Activated CD4-positive, alpha-beta T cell treated with anti-CD3 and anti-CD28 coated beads, Interleukin-2, amount 10 ng/mL, durations not matched to agents 24 days and 14 days (primary cell): ENCODE measurements around the gene RORC. TPM values are rescaled to one million over a fixed set of nuclear protein-coding genes. Genes with fewer than 3 reads are reported as not detected.
"Not testable (repeated sequence)": the region's sequence is repeated elsewhere in the genome, so short reads cannot be mapped to it uniquely, and the experiment has no call there.

Source experiments
- DNase-seq: peaks from one replicate; pipeline ENCODE4 v3.0.0; 2022
- H3K27ac Mint-ChIP-seq: one replicate; pipeline ENCODE4 v1.8.0; 2022; ENCODE audit warnings: mild to moderate bottlenecking, mixed read lengths
- H3K27me3 Mint-ChIP-seq: one replicate; pipeline ENCODE4 v1.8.0; 2022; ENCODE audit warnings: mixed read lengths
- H3K36me3 Mint-ChIP-seq: one replicate; pipeline ENCODE4 v1.8.0; 2022; ENCODE audit warnings: low read depth, mild to moderate bottlenecking, mixed read lengths
- H3K4me1 Mint-ChIP-seq: one replicate; pipeline ENCODE4 v1.8.0; 2021; ENCODE audit warnings: mixed read lengths
- H3K4me3 Mint-ChIP-seq: one replicate; pipeline ENCODE4 v1.8.0; 2022; ENCODE audit warnings: mild to moderate bottlenecking, moderate library complexity, mixed read lengths
- H3K9me3 Mint-ChIP-seq: one replicate; pipeline ENCODE4 v1.8.0; 2021; ENCODE audit warnings: mixed read lengths
- intact Hi-C: fragments of 100-400 bp; cut with micrococcal nuclease; formaldehyde crosslinking; loops from one replicate; pipeline ENCODE4 v1.15.1; 2023
- total RNA-seq: library from RNA; stranded (reverse); gene quantifications from 2 replicates; pipeline ENCODE4 v1.2.3, GENCODE V29; 2022

The RORC gene
- total RNA-seq, 1 donor from 2014 or later, result 1.3 TPM

DNA sequence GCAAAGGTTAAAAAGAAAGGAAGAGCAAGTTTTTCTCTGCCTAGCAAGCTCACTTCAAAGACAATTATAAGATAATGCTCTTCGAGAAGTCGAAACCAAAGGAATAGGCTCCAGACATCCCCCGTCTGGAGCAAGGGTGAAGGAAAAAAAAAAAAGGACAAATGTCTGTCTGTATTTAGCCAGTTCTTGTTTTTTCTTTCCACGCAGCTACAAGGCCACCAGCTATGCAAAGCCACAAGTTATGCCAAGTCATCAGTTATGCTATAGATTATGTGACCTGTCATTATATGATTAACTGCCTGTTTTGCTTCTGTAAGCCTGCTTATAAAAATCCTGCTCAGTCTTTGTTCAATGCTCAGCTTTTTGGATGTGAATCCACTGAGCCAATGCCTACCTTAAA lies 24.3 kb upstream of the RORC start:
- no peak for DNase-seq
- no peaks in the 10 kb centered on the region for H3K4me1 Mint-ChIP-seq
- no peaks in the 10 kb centered on the region for H3K36me3 Mint-ChIP-seq
- no peaks in the 10 kb centered on the region for H3K9me3 Mint-ChIP-seq
- no peak overlapping the region for H3K4me3 Mint-ChIP-seq
- no peak overlapping the region for H3K27ac Mint-ChIP-seq
- intact Hi-C loops, result no loop called here
- no peaks in the 10 kb centered on the region for H3K27me3 Mint-ChIP-seq

DNA sequence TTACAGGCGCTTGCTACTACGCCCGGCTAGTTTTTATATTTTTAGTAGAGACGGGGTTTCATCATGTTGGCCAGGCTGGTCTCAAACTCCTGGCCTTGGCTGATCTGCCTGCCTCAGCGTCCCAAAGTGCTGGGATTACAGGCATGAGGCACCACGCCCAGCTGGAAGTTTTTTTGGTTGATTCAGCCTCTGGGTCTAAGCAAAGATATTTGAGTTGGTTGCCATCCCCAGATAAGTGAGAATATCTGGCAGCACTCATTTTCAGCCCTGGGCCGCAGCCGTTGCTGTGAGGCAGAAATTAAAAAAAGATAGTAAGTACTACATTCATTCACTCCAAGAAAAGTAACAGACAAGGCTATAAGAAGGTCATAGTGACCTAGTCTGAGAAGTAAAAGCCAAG lies 23.9 kb upstream of the RORC start:
- H3K4me3 Mint-ChIP-seq, H3K36me3 Mint-ChIP-seq, H3K27me3 Mint-ChIP-seq, H3K9me3 Mint-ChIP-seq, intact Hi-C loops, H3K4me1 Mint-ChIP-seq, H3K27ac Mint-ChIP-seq, DNase-seq: not testable (repeated sequence)

- Mint-ChIP-seq H3K27ac (no peak overlapping the region), H3K4me3 (no peak overlapping the region), H3K36me3 (no peaks in the 10 kb centered on the region), H3K27me3 (no peaks in the 10 kb centered on the region), H3K4me1 (no peaks in the 10 kb centered on the region), H3K9me3 (no peaks in the 10 kb centered on the region)
- intact Hi-C loops, result no loop called here
- no peak for DNase-seq
Observed at GRCh38 chr1:151854658-151855057, 23.1 kb upstream of the RORC start.

DNA sequence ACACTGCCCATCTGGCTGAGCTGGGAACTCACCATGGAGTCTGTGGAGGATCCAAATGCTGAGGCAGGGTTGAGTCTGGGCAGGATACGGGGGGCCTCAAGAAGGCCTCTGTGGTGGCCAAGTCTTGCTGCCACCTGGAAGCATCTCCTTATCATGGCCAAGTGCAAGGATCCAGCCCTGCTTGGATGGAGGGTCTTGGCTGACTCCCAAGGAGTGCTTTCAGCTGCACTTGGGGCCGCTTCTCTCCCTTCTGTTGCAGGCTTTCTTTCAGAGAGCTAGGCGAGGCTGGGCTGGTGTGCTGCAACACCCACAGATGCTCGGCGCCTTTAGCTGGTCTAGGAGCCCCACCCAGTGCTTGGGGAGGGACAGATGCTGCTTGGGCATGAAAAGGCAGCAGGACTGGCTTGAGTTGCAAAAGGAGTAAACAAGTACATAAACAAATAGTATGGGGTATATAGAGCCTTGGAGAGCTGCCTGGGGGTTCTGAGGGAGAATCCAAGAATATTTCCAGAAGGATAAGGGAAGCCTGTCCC lies 21.9 kb upstream of the RORC start, which contains the start of gene THEM5:
THEM5 (minus strand) TSS at position 302 of the 533 bp plus-strand sequence; CDS start at position 155, 147 bp downstream.
- intact Hi-C loops, result no loop called here
- DNase-seq, result no peak
- no peak within 1 kb of the TSS for H3K4me3 Mint-ChIP-seq
- no peaks in the 10 kb centered on the region for H3K27me3 Mint-ChIP-seq
- peaks cover 2% of the 10 kb centered on the region for H3K36me3 Mint-ChIP-seq
- H3K9me3 Mint-ChIP-seq, result no peaks in the 10 kb centered on the region
- no peaks in the 10 kb centered on the region for H3K4me1 Mint-ChIP-seq
- H3K27ac Mint-ChIP-seq, result no peak within 1 kb of the TSS

DNA sequence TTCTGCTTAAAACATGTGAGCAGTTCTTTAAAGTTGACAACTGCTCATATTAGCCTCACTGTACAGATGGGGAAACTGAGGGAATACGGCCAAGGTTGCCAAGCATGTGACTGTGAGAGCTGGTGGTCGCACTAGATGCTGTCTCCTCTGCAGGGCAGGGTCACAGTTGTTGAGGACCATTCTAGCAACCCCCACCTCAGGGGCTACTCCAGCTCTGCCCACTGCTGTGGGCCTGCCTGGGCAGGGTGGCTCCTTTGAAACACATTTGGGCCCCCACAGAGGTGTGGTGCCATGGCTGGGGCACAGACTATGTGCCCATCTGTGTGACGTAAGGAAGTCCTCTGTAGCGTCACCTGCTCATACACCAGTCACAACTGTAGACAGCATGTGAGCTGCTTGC lies 21.1 kb upstream of the RORC start:
- Mint-ChIP-seq H3K4me1 (no peaks in the 10 kb centered on the region), H3K4me3 (no peak overlapping the region), H3K36me3 (peaks cover 2% of the 10 kb centered on the region), H3K27me3 (no peaks in the 10 kb centered on the region), H3K9me3 (no peaks in the 10 kb centered on the region), H3K27ac (no peak overlapping the region)
- intact Hi-C loops, result no loop called here
- no peak for DNase-seq

DNA sequence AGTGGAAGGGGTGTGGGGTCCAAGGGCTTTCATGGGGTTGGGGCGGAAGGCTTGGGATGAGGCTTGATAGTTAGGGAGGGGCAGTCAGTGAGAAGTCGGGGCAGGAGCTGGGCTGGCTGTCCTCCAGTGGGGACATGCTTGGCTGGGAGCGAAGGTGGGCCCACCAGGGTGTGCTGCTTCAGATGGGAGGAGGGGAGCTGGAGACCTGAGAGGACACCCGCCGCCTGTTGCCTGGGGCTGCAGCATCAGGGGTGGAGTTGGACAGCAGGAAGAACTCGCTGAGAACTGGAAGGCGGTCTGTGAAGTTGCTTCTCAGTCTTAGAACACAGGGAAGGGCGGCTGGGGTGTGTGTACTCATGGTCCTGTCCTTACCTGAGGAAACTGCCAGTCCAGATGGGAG lies 20.3 kb upstream of the RORC start:
- intact Hi-C loops, result no loop called here
- Mint-ChIP-seq H3K27me3 (no peaks in the 10 kb centered on the region), H3K9me3 (no peaks in the 10 kb centered on the region), H3K4me1 (no peaks in the 10 kb centered on the region), H3K36me3 (peaks cover 3% of the 10 kb centered on the region), H3K4me3 (no peak overlapping the region), H3K27ac (no peak overlapping the region)
- DNase-seq, result no peak

DNA sequence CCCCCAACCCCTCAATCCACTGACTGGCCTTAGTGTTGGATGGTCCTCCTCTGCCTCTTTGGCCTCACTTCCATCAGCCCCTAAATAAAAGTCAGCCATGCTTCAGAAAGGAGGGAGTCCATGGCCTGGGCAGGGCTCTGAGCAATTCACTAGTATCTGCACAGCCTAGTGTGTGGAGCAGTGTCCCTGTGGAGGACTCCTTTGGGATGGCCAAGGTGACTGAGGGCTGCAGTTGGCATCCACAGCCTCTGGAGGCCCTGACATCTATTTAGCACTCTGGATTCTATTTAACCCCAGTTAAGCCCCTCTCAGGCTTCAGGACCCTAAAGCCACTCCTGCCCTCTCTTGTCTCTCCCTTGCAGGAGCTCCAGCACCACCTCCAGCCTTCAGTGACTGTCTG lies 18.3 kb upstream of the RORC start:
- Mint-ChIP-seq H3K27ac (no peak overlapping the region), H3K36me3 (peaks cover 16% of the 10 kb centered on the region), H3K9me3 (no peaks in the 10 kb centered on the region), H3K4me1 (peaks cover 9% of the 10 kb centered on the region), H3K4me3 (no peak overlapping the region), H3K27me3 (no peaks in the 10 kb centered on the region)
- no peak for DNase-seq
- intact Hi-C loops, result no loop called here

GRCh38 chr1:151849126-151849525 lies 17.5 kb upstream of the RORC start:
- H3K4me3 Mint-ChIP-seq, result no peak overlapping the region
- H3K36me3 Mint-ChIP-seq, result peaks cover 22% of the 10 kb centered on the region
- no peak overlapping the region for H3K27ac Mint-ChIP-seq
- intact Hi-C loops, result no loop called here
- no peak for DNase-seq
- H3K4me1 Mint-ChIP-seq, result peaks cover 13% of the 10 kb centered on the region
- no peaks in the 10 kb centered on the region for H3K27me3 Mint-ChIP-seq
- H3K9me3 Mint-ChIP-seq, result no peaks in the 10 kb centered on the region

- DNase-seq, result no peak
- Mint-ChIP-seq H3K4me3 (no peak overlapping the region), H3K4me1 (peaks cover 13% of the 10 kb centered on the region), H3K9me3 (no peaks in the 10 kb centered on the region), H3K36me3 (peaks cover 28% of the 10 kb centered on the region), H3K27ac (peak overlapping the region; percentile 34), H3K27me3 (no peaks in the 10 kb centered on the region)
- intact Hi-C loops, result no loop called here
Observed at GRCh38 chr1:151847867-151848596, 16.4 kb upstream of the RORC start.

GRCh38 chr1:151846686-151847237 lies 15.2 kb upstream of the RORC start:
- Mint-ChIP-seq H3K27me3 (no peaks in the 10 kb centered on the region), H3K4me3 (peak overlapping the region; percentile 11), H3K9me3 (no peaks in the 10 kb centered on the region), H3K27ac (peak overlapping the region; percentile 67), H3K4me1 (peaks cover 16% of the 10 kb centered on the region), H3K36me3 (peaks cover 34% of the 10 kb centered on the region)
- intact Hi-C loops, result no loop called here
- no peak for DNase-seq

DNA sequence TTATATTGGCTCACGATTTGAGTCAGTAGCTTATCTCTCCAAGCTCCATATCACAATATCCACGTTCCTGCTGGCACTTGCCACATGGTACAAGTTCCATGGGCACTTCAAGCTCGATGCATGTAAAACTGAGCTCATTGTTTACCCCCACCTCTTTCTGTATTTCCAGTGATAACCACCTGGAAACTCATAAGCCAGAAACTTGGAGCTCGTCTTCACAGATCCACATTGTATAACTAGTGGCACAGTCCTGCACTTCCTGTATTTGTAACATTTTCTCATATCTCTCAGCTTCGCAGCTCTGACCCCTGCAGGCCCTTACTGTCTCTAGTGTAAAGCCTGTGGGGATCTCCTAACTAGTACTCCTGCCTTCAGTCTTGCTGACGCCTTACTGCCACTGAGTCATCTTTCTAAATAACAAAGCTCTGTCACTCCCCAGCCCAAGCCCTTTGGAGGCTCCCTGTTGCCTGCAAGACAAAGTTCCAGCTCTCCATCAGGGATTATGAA lies 14.5 kb upstream of the RORC start:
- H3K36me3 Mint-ChIP-seq, result peaks cover 39% of the 10 kb centered on the region
- H3K4me3 Mint-ChIP-seq, result peak overlapping the region; percentile 11
- H3K27me3 Mint-ChIP-seq, result no peaks in the 10 kb centered on the region
- no peaks in the 10 kb centered on the region for H3K9me3 Mint-ChIP-seq
- H3K4me1 Mint-ChIP-seq, result peaks cover 19% of the 10 kb centered on the region
- peak overlapping the region; percentile 67 for H3K27ac Mint-ChIP-seq
- no peak for DNase-seq
- intact Hi-C loops, result no loop called here

GRCh38 chr1:151843398-151843797 lies 11.8 kb upstream of the RORC start:
- H3K27ac Mint-ChIP-seq, result no peak overlapping the region
- no peak overlapping the region for H3K4me3 Mint-ChIP-seq
- no peaks in the 10 kb centered on the region for H3K9me3 Mint-ChIP-seq
- no peaks in the 10 kb centered on the region for H3K27me3 Mint-ChIP-seq
- H3K4me1 Mint-ChIP-seq, result peaks cover 37% of the 10 kb centered on the region
- DNase-seq, result no peak
- peaks cover 41% of the 10 kb centered on the region for H3K36me3 Mint-ChIP-seq
- intact Hi-C loops, result no loop called here

- DNase-seq, result no peak
- Mint-ChIP-seq H3K9me3 (no peaks in the 10 kb centered on the region), H3K4me3 (no peak overlapping the region), H3K27me3 (no peaks in the 10 kb centered on the region), H3K27ac (no peak overlapping the region), H3K36me3 (peaks cover 35% of the 10 kb centered on the region), H3K4me1 (peaks cover 47% of the 10 kb centered on the region)
- intact Hi-C loops, result no loop called here
Observed at GRCh38 chr1:151841141-151841540, 9.5 kb upstream of the RORC start.

DNA sequence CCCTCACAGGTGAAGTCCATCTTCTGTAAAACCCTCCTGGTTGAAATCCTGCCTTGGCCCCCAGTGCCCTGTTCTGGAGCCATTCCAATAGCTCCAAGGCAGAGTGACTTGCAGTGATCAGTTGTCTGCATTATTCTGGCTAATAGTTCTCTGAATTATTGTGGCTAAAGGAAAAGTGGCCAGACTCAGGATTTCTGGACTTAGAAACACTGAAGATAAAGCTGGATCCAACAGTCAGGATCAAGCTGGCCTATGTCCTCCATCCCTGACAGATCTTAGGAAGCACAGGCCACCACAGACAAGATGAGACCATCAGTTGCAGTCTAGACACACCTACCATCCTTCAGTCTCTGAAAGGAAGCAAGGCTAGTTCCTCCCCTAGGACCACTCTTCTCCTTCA lies 8.8 kb upstream of the RORC start:
- H3K36me3 Mint-ChIP-seq, result peaks cover 32% of the 10 kb centered on the region
- H3K4me3 Mint-ChIP-seq, result peak overlapping the region; percentile 91
- peak overlapping the region; percentile 89 for H3K27ac Mint-ChIP-seq
- H3K27me3 Mint-ChIP-seq, result no peaks in the 10 kb centered on the region
- peaks cover 46% of the 10 kb centered on the region for H3K4me1 Mint-ChIP-seq
- intact Hi-C loops, result no loop called here
- H3K9me3 Mint-ChIP-seq, result no peaks in the 10 kb centered on the region
- DNase-seq, result no peak
